Measurements from ENCODE around the gene NAXE.
"Not testable (repeated sequence)": the region's sequence is repeated elsewhere in the genome, so short reads cannot be mapped to it uniquely, and the experiment has no call there.

Gene NAXE

DNA sequence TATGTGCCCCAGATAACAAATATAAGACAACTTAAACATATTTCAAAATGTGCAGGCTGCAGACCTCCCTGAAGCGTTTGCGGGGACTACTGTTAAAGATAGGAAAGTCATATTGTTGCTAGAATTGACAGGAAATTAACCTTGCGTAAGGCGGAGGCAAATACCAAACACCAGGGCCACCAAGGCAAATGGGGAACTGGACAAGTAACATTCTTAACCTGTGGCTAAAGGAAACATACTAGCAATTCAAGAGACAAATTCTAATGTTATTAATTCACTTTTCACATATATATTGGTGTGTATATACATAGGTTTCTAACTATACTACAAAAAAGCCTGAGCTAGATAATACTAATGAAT is 34.5 kb downstream of the NAXE start:
- Histone ChIP-seq H3K4me2 (ENCODE audit: low read length) (no peak overlapping the region), H3K9me3 (replicated peaks; ENCODE audit: low read length) (no peaks in the 10 kb centered on the region), H3K9ac (ENCODE audit: low read depth, low read length) (no peak overlapping the region), H3K27me3 (ENCODE audit: control insufficient read depth, insufficient read depth, low read length) (peaks cover 62% of the 10 kb centered on the region), H3K36me3 (ENCODE audit: insufficient read depth, low read length) (no peaks in the 10 kb centered on the region), H3K4me1 (ENCODE audit: control insufficient read depth, insufficient read depth, low read length) (peaks cover 18% of the 10 kb centered on the region), H3K4me3 (ENCODE audit: low read length) (no peak overlapping the region)

DNA sequence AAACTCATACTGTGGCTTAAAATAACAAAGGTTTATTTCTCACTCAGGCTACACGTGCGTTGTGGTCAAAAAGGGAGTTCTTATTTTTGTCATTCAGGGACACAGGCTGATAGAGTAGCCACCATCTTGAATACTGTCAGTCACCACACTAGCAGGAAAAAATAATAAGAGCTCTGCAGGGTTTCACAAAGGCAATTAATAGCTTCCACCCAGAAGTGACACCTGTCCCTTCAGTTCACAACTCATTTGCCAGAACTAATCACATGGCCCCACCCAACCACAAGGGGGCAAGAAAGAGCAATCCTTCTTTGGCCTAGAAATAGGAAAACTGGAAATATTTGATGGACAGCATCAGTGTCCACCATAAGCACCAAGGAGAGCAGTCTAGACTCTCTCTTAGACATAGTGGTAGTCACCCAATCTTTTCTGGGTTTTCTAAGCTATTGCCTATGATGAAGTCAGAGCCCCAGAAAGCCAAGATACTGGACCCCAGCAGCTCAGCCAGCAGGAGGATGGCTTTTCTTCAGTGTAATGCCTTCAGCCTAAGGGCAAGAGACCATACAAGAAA is 35.8 kb downstream of the NAXE start:
- Histone ChIP-seq H3K36me3 (ENCODE audit: insufficient read depth, low read length) (no peaks in the 10 kb centered on the region), H3K4me2 (ENCODE audit: low read length) (no peak overlapping the region), H3K4me1 (ENCODE audit: control insufficient read depth, insufficient read depth, low read length) (peaks cover 18% of the 10 kb centered on the region), H3K4me3 (ENCODE audit: low read length) (no peak overlapping the region), H3K9ac (ENCODE audit: low read depth, low read length) (no peak overlapping the region), H3K27me3 (ENCODE audit: control insufficient read depth, insufficient read depth, low read length) (peaks cover 62% of the 10 kb centered on the region), H3K9me3 (replicated peaks; ENCODE audit: low read length) (no peaks in the 10 kb centered on the region)

DNA sequence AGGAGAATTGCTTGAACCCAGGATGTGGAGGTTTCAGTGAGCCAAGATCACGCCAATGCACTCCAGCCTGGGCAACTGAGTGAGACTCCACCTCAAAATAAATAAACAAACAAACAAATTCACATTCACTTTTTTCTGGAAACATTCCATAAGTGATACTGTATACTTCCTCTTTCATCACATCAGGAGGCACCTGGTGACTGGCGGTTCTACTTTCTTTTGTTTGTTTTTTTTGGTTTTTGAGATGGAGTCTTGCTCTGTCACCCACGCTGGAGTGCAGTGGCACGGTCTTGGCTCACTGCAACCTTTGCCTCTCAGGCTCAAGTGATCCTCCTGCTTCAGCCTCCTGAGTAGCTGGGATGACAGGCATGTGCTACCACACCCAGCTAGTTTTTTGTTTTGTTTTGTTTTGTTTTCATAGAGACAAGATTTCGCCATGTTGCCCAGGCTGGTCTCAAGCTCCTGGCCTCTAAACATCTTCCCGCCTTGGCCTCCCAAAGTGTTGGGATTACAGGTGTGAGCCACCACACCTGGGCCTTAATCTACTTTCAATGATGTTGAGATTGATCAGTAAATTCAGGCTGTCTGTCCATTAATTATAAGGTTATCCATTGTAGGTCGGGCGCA is 38.4 kb downstream of the NAXE start:
- peaks cover 8% of the 10 kb centered on the region for H3K4me1 ChIP-seq (ENCODE audit: control insufficient read depth, insufficient read depth, low read length)
- no peaks in the 10 kb centered on the region for H3K9me3 ChIP-seq (replicated peaks; ENCODE audit: low read length)
- H3K9ac ChIP-seq (ENCODE audit: low read depth, low read length): no peak overlapping the region
- no peak overlapping the region for H3K4me3 ChIP-seq (ENCODE audit: low read length)
- H3K27me3 ChIP-seq (ENCODE audit: control insufficient read depth, insufficient read depth, low read length): peaks cover 64% of the 10 kb centered on the region
- no peak overlapping the region for H3K4me2 ChIP-seq (ENCODE audit: low read length)
- no peaks in the 10 kb centered on the region for H3K36me3 ChIP-seq (ENCODE audit: insufficient read depth, low read length)

DNA sequence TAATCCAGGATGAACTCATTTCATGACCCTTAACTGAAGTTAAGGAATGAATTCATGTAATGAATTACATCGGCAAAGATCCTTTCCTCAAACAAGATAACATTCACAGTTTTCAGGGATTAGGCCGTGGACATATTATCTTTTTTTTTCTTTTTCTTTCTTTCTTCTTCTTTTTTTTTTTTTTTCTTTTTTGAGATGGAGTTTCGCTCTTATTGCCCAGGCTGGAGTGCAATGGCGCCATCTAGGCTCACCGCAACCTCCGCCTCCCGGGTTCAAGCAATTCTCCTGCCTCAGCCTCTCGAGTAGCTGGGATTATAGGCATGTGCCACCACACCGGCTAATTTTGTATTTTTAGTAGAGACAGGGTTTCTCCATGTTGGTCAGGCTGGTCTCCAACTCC is 39.6 kb downstream of the NAXE start:
- H3K9ac ChIP-seq (ENCODE audit: low read depth, low read length); H3K9me3 ChIP-seq (replicated peaks; ENCODE audit: low read length); H3K36me3 ChIP-seq (ENCODE audit: insufficient read depth, low read length); H3K4me2 ChIP-seq (ENCODE audit: low read length); H3K4me3 ChIP-seq (ENCODE audit: low read length); H3K4me1 ChIP-seq (ENCODE audit: control insufficient read depth, insufficient read depth, low read length): not testable (repeated sequence)
- peaks cover 63% of the 10 kb centered on the region for H3K27me3 ChIP-seq (ENCODE audit: control insufficient read depth, insufficient read depth, low read length)

DNA sequence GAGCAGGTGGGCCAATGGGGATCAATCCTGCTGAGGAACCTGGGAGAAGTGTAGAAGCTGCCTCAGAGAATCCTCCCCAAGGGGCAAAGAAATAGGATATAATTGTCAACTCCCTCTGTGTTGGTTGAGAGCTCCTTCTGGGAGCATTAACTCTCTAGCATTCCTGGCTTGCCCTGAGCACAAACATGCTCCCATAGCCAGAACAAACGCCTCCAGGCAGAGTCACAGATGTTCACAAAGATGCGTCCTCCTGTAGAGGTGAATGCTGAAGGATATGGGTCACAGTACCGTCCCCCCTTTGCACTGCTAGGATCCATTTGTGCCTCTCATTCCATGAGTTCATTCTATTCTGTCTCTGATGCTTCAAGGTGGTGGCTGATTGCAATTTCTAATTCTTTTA is 40.8 kb downstream of the NAXE start:
- Histone ChIP-seq H3K9me3 (replicated peaks; ENCODE audit: low read length) (no peaks in the 10 kb centered on the region), H3K4me2 (ENCODE audit: low read length) (no peak overlapping the region), H3K9ac (ENCODE audit: low read depth, low read length) (no peak overlapping the region), H3K4me3 (ENCODE audit: low read length) (no peak overlapping the region), H3K36me3 (ENCODE audit: insufficient read depth, low read length) (no peaks in the 10 kb centered on the region), H3K27me3 (ENCODE audit: control insufficient read depth, insufficient read depth, low read length) (peaks cover 67% of the 10 kb centered on the region), H3K4me1 (ENCODE audit: control insufficient read depth, insufficient read depth, low read length) (no peaks in the 10 kb centered on the region)

DNA sequence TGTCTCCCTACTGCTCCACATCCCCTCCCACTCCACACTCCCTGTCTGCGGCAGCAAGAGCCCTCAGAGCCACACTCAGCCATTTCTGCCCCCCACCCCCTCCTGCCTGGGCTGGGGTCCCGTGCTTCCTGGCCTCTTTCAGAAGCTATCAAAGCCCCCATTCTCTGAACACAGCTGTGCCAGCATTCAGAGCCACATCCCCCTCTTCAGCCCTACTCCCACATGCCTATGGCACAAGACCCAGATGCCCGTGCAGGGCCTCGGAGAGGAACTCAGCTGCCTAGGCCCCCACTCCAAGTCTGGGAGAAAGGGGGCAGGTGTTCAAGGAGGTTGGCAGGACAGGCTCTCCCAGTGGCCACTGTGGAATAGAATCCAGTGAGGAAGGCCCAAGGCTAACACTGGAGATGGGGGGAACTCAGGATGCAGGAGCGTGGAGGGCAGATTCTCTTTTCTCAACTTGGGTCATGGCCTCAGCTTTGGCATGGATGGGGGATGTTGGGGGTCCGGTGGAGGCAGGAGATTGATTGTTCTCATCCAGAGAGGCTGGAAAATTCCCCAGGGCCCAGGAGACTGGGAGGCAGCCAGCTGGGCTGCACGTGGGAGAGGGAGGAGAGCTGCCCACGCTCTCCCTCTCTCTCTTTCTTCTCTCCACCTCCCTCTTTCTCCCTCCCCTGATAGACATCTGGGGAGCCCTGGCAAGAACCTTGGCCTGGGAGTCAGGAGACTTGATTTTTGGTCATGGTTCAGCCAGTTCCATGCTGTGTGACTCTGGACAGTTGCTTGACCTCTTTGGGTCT is 46.8 kb downstream of the NAXE start:
- Histone ChIP-seq H3K4me3 (ENCODE audit: low read length) (no peak overlapping the region), H3K27me3 (ENCODE audit: control insufficient read depth, insufficient read depth, low read length) (peaks cover 95% of the 10 kb centered on the region), H3K9ac (ENCODE audit: low read depth, low read length) (no peak overlapping the region), H3K4me2 (ENCODE audit: low read length) (no peak overlapping the region), H3K4me1 (ENCODE audit: control insufficient read depth, insufficient read depth, low read length) (no peaks in the 10 kb centered on the region), H3K9me3 (replicated peaks; ENCODE audit: low read length) (no peaks in the 10 kb centered on the region), H3K36me3 (ENCODE audit: insufficient read depth, low read length) (no peaks in the 10 kb centered on the region)

DNA sequence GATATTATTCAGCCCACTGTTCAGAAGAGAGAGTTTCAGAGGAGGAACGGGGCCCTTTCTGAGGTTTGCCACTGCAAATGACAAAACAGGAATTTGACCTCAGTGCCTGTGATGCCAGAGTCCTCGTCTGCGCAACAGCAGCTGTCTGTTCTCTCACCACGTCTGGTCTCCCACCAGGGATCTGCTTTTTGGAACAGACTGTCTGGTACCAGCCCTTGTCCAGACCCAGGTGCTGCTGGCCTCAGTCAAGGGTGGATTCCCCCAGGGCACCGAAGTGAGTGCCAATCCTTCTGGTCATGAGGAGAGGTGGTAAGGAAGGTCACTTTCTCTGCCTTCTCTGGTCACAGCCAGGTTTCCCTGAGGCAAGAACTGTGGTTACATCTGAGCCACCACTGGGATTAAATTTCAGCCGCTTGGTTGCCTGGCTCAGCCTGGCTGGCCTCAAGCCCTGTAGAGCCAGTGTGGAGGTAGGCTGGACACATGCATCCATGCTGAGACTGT is 48.1 kb downstream of the NAXE start:
- H3K27me3 ChIP-seq (ENCODE audit: control insufficient read depth, insufficient read depth, low read length): peaks cover 95% of the 10 kb centered on the region
- H3K4me2 ChIP-seq (ENCODE audit: low read length): no peak overlapping the region
- H3K36me3 ChIP-seq (ENCODE audit: insufficient read depth, low read length): no peaks in the 10 kb centered on the region
- no peaks in the 10 kb centered on the region for H3K4me1 ChIP-seq (ENCODE audit: control insufficient read depth, insufficient read depth, low read length)
- H3K9ac ChIP-seq (ENCODE audit: low read depth, low read length): no peak overlapping the region
- H3K4me3 ChIP-seq (ENCODE audit: low read length): no peak overlapping the region
- no peaks in the 10 kb centered on the region for H3K9me3 ChIP-seq (replicated peaks; ENCODE audit: low read length)

DNA sequence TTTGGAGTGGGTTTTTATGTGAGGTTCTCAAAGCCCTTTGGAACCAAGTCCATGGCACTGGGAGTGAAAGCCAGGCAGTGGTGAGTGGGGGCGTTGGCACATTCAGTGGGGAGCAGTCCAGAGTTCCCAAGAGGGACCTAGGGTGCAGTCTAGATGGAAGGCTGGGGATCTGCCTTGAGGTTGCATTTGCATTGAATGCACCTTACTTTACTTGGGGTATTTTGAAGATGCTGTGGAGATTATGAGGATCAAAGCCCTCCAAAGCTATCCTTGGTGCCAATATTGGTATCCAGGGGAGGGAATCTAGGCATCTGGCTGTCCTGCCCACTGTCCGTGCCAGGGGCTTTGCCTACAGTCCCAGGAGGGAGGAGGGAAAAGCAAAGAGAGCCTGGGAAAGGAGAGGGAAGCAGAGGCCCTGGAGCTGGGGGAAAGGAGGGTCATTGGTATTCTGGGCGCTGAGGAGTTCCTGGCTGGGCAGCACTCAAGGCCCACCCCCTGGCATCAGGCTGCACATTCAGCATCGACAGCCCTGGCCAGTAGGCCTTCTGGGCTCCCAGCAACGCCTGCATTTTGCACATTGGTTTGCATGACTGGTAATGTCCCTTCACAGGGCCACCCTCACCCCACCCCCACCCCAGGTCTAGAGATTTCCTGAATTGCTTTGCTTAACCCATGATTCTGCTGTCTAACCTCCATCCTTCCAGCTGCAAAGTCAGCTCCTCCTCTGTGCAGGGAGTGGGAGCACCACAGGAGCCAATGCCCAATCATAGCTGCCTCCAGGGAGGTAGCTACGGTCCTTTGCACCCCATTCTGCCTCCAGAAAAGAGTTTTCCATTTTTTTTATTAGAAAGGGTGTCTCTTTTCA is 49.5 kb downstream of the NAXE start:
- Histone ChIP-seq H3K27me3 (ENCODE audit: control insufficient read depth, insufficient read depth, low read length) (peaks cover 95% of the 10 kb centered on the region), H3K9me3 (replicated peaks; ENCODE audit: low read length) (no peaks in the 10 kb centered on the region), H3K4me1 (ENCODE audit: control insufficient read depth, insufficient read depth, low read length) (no peaks in the 10 kb centered on the region), H3K4me2 (ENCODE audit: low read length) (no peak overlapping the region), H3K36me3 (ENCODE audit: insufficient read depth, low read length) (no peaks in the 10 kb centered on the region), H3K4me3 (ENCODE audit: low read length) (no peak overlapping the region), H3K9ac (ENCODE audit: low read depth, low read length) (no peak overlapping the region)

DNA sequence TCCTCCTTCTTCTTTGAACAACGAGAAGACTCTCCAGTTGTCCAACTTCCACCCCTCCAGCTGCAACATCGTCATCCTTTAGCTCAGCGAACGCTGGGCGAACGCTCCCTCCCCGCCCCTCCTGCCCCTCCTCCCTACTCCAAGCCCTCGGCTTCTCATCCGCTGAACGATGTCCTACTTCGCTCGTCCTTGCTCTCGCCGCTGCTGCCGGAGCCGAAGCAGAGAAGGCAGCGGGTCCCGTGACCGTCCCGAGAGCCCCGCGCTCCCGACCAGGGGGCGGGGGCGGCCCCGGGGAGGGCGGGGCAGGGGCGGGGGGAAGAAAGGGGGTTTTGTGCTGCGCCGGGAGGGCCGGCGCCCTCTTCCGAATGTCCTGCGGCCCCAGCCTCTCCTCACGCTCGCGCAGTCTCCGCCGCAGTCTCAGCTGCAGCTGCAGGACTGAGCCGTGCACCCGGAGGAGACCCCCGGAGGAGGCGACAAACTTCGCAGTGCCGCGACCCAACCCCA is 50.2 kb downstream of the NAXE start, which contains the start of gene BCAN:
Gene BCAN (plus strand): TSS at position 357 of the 504 bp plus-strand sequence. CDS start 3,938 bp downstream, outside the sequence.
- H3K9ac ChIP-seq (ENCODE audit: low read depth, low read length): no peak within 1 kb of the TSS
- no peaks in the 10 kb centered on the region for H3K36me3 ChIP-seq (ENCODE audit: insufficient read depth, low read length)
- H3K4me3 ChIP-seq (ENCODE audit: low read length): no peak within 1 kb of the TSS
- H3K4me1 ChIP-seq (ENCODE audit: control insufficient read depth, insufficient read depth, low read length): no peaks in the 10 kb centered on the region
- H3K4me2 ChIP-seq (ENCODE audit: low read length): peak within 1 kb of the TSS; percentile 25
- no peaks in the 10 kb centered on the region for H3K9me3 ChIP-seq (replicated peaks; ENCODE audit: low read length)
- peaks cover 95% of the 10 kb centered on the region for H3K27me3 ChIP-seq (ENCODE audit: control insufficient read depth, insufficient read depth, low read length)

DNA sequence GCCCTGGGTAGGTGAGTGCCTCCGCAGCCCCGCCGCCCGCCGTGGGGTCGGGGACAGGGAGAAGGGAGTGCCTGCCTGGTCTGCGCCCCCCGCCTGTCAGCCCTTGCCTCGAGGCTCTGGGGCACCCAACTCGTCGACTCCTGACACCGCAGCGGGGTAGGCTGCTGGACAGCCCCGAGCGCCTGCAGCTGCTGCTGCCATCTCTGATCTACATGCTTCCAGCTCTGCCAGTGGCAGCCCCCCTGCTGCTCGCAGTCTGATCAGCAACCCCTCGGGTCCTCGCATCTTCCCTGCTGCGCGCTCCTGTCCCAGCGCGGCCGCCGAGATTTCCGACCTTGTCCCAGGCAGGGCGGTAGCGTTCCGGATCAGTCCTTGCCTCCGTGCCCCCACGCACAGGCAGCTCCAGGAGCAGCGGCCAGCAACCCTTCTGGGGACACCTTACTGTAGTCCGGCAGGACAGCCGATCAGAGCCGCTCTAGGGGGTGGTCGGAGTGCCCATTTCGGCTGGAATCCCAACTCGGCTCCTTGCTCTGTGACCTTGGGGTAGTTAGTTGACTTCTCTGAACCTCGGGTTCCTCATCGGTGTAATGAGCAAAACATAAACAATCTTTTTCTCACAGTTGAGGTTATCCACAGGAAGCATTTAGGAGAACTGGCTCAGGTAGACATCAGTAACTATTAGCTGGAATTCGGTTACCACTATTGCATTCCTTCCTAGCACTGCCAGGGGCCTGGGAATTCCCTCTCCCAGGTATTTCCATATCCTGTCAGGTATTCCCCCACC is 50.9 kb downstream of the NAXE start:
- H3K4me2 ChIP-seq (ENCODE audit: low read length): peak overlapping the region; percentile 25
- H3K9ac ChIP-seq (ENCODE audit: low read depth, low read length): no peak overlapping the region
- H3K4me1 ChIP-seq (ENCODE audit: control insufficient read depth, insufficient read depth, low read length): no peaks in the 10 kb centered on the region
- H3K36me3 ChIP-seq (ENCODE audit: insufficient read depth, low read length): no peaks in the 10 kb centered on the region
- peaks cover 97% of the 10 kb centered on the region for H3K27me3 ChIP-seq (ENCODE audit: control insufficient read depth, insufficient read depth, low read length)
- no peaks in the 10 kb centered on the region for H3K9me3 ChIP-seq (replicated peaks; ENCODE audit: low read length)
- no peak overlapping the region for H3K4me3 ChIP-seq (ENCODE audit: low read length)

All from skeletal muscle satellite cell (primary cell).